GM12878 (cell line): ENCODE results near the gene TMEM45B.

Experiments used
- EP300 ChIP-seq, 2 experiments: fragments of 150-350 bp in 1 of 2; IDR thresholded peaks; 2 replicates each; pipeline ENCODE4 v1.6.1; 2011 to 2012; ENCODE audit warnings: low read depth in 2 of 2, low read length in 2 of 2, borderline replicate concordance in 1 of 2, improper control_type of control experiment in 1 of 2, inconsistent platforms in 1 of 2; ENCODE audit not compliant: control insufficient read depth in 1 of 2
- EZH2 ChIP-seq: IDR thresholded peaks from 2 replicates; pipeline ENCODE4 v1.6.1; 2012; ENCODE audit warnings: low read depth, mild to moderate bottlenecking, control low read depth, inconsistent platforms, low read length, borderline replicate concordance; ENCODE audit not compliant: control insufficient read depth
- NRF1 ChIP-seq: conservative IDR thresholded peaks from 2 replicates; pipeline ENCODE4 v1.6.1; 2011; ENCODE audit warnings: mild to moderate bottlenecking, low read depth, low read length, improper control_type of control experiment
- PBX3 ChIP-seq: IDR thresholded peaks from 2 replicates; pipeline ENCODE4 v1.6.1; 2011; ENCODE audit warnings: mild to moderate bottlenecking, low read depth, low read length, moderate library complexity; ENCODE audit not compliant: insufficient replicate concordance
- POLR2A ChIP-seq: IDR thresholded peaks from 2 replicates; pipeline ENCODE4 v1.6.1; 2011; ENCODE audit warnings: low read depth, mild to moderate bottlenecking, low read length
- POLR2AphosphoS5 ChIP-seq: IDR thresholded peaks from 2 replicates; pipeline ENCODE4 v1.6.1; 2011; ENCODE audit warnings: mild to moderate bottlenecking, low read length, inconsistent platforms
- SREBF1 ChIP-seq: IDR thresholded peaks from 2 replicates; pipeline ENCODE4 v1.6.1; 2012; ENCODE audit warnings: mild to moderate bottlenecking, low read length
- SUPT20H ChIP-seq: IDR thresholded peaks from 2 replicates; pipeline ENCODE4 v1.6.1; 2011; ENCODE audit warnings: low read depth, mild to moderate bottlenecking, low read length, moderate library complexity, borderline replicate concordance; ENCODE audit not compliant: control insufficient read depth
- TF ChIP-seq, protein P1 (sequence below), 3 experiments: IDR thresholded peaks in 2 of 3; conservative IDR thresholded peaks in 1 of 3; 2 replicates each; pipeline ENCODE4 v1.5.1; 2011; ENCODE audit warnings: low read depth in 3 of 3, low read length in 3 of 3, mild to moderate bottlenecking in 3 of 3, control low read depth in 2 of 3, moderate library complexity in 2 of 3, inconsistent platforms in 1 of 3, mixed read lengths in 1 of 3; ENCODE audit not compliant: control insufficient read depth in 2 of 3, insufficient read depth in 1 of 3; ENCODE audit errors: extremely low read depth in 1 of 3

- TF ChIP-seq SUPT20H = no peak
- TF ChIP-seq, protein P1, sequence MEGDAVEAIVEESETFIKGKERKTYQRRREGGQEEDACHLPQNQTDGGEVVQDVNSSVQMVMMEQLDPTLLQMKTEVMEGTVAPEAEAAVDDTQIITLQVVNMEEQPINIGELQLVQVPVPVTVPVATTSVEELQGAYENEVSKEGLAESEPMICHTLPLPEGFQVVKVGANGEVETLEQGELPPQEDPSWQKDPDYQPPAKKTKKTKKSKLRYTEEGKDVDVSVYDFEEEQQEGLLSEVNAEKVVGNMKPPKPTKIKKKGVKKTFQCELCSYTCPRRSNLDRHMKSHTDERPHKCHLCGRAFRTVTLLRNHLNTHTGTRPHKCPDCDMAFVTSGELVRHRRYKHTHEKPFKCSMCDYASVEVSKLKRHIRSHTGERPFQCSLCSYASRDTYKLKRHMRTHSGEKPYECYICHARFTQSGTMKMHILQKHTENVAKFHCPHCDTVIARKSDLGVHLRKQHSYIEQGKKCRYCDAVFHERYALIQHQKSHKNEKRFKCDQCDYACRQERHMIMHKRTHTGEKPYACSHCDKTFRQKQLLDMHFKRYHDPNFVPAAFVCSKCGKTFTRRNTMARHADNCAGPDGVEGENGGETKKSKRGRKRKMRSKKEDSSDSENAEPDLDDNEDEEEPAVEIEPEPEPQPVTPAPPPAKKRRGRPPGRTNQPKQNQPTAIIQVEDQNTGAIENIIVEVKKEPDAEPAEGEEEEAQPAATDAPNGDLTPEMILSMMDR (IDR thresholded peaks at IDR 0.05 in 2 of 3, conservative IDR thresholded peaks at IDR 0.05 in 1 of 3; ENCODE audit: control insufficient read depth in 2 of 3, extremely low read depth in 1 of 3, insufficient read depth in 1 of 3, low read depth in 3 of 3, low read length in 3 of 3) = no peak
- TF ChIP-seq EP300 (IDR thresholded peaks at IDR 0.05; ENCODE audit: borderline replicate concordance in 1 of 2, control insufficient read depth in 1 of 2, low read depth in 2 of 2, low read length in 2 of 2) = no peak
- no peak for TF ChIP-seq SREBF1
- TF ChIP-seq NRF1 = no peak
- no peak for TF ChIP-seq POLR2AphosphoS5
- TF ChIP-seq EZH2 = no peak
- TF ChIP-seq POLR2A = no peak
- no peak for TF ChIP-seq PBX3
Observed at GRCh38 chr11:129790106-129790505, 25.5 kb upstream of the TMEM45B start.
